Measurements from ENCODE around the gene ASB15. TPM values are rescaled to one million over a fixed set of nuclear protein-coding genes. Genes with fewer than 3 reads are reported as not detected.

Gene ASB15
- total and polyA plus RNA-seq, 2 donors (not counting 3 experiments of a cell fraction or from before 2014, with no cell fraction given) = not detected

- Histone ChIP-seq H3K4me2 (ENCODE audit: insufficient read depth, low read length) (no peak overlapping the region), H3K4me1 (ENCODE audit: control insufficient read depth, extremely low read depth, insufficient read depth, low read length) (no peaks in the 10 kb centered on the region), H3K9ac (replicated peaks; ENCODE audit: extremely low read depth, insufficient read depth, low read length) (no peak overlapping the region), H3K27me3 (ENCODE audit: control insufficient read depth in 2 of 2, insufficient read depth in 2 of 2, low read length in 2 of 2) (no peaks in the 10 kb centered on the region), H3K4me3 (replicated peaks in 1 of 3; ENCODE audit: insufficient read depth in 1 of 3, low read depth in 1 of 3, low read length in 3 of 3) (no peak overlapping the region), H3K27ac (ENCODE audit: insufficient read depth, low read depth, low read length) (no peak overlapping the region), H4K20me1 (replicated peaks; ENCODE audit: control insufficient read depth, extremely low read depth, insufficient read depth, low read length) (no peaks in the 10 kb centered on the region), H2AFZ (ENCODE audit: low read depth, low read length) (no peak overlapping the region), H3K36me3 (ENCODE audit: control insufficient read depth in 2 of 2, extremely low read depth in 1 of 2, insufficient read depth in 2 of 2, low read length in 2 of 2) (peaks cover 1 to 7% of the 10 kb centered on the region in 2 experiments), H3K79me2 (ENCODE audit: control insufficient read depth, insufficient read depth, low read length) (no peaks in the 10 kb centered on the region), H3K9me1 (replicated peaks; ENCODE audit: control insufficient read depth, extremely low read depth, insufficient read depth, low read length) (no peaks in the 10 kb centered on the region), H3K9me3 (replicated peaks; ENCODE audit: control insufficient read depth, insufficient read depth, low read length) (no peaks in the 10 kb centered on the region)
- BruUV-seq (replicated peaks) = no TSS peak
- DNase-seq (ENCODE audit: low read depth, low spot score) (peak; percentile 72), FAIRE-seq (peak; percentile 44)
- no peak for TF ChIP-seq POLR2AphosphoS5 (IDR thresholded peaks at IDR 0.05; ENCODE audit: insufficient read depth, low read depth, low read length)
- no peak for TF ChIP-seq MYC (IDR thresholded peaks at IDR 0.05; ENCODE audit: low read depth, low read length)
- no peak for TF ChIP-seq GATA2 (IDR thresholded peaks at IDR 0.05; ENCODE audit: insufficient read depth, insufficient read length, low read depth, low read length)
- peak; percentile 25 to 41 for TF ChIP-seq CTCF (IDR thresholded peaks at IDR 0.05; ENCODE audit: extremely low read depth in 1 of 2, insufficient read depth in 1 of 2, low read depth in 1 of 2, low read length in 2 of 2)
- ChIA-PET CTCF (interaction anchor here (0.6 to 2.5 kb wide), 49 partner anchors 8 to 1078 kb away, joined by 3 to 54 read pairs (median 5); partner anchors contain the start of genes NDUFA5 and WASL), POLR2A (no interaction called here)
- dilution Hi-C loops (cut with MboI; ENCODE audit: extremely low pct_ligation_motif_present, low sequenced_read_pairs) (no loop called here), intact Hi-C loops (cut with micrococcal nuclease) (loop anchor here (1.0 to 5.0 kb wide), 5 partner anchors 47 to 190 kb away; no protein-coding TSS in a partner anchor)
These were observed 81.1 kb downstream of the ASB15 start for GRCh38 chr7:123682690-123683089.

DNA sequence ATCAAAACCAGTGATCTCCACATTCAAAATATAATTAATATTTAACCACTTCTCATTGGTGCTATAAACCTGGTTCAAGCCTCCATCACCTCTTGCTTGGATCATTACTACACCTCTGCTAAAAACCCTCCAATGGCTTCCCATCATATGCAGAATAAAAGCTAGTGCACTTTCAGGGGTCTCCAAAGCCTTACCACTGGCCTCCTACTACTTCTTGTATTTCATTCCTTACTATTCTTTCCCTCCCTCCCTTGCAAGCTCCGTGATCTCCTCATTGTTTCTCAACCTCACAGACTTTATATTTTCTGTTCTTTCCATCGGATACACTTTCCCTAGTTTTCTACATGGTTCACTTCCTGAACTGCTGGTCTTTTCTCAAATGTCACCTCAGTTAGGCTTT lies 85.5 kb downstream of the ASB15 start:
- TF ChIP-seq JUN (IDR thresholded peaks at IDR 0.05; ENCODE audit: borderline replicate concordance, insufficient read depth, insufficient read length, low read depth) = no peak
- no peak for TF ChIP-seq EZH2 (IDR thresholded peaks at IDR 0.05; ENCODE audit: borderline replicate concordance, low read depth, low read length, severe bottlenecking)
- CTCF ChIA-PET = interaction anchor here (1.0 to 2.2 kb wide), 4 partner anchors 14 to 185 kb away, joined by 3 to 13 read pairs (median 6); no protein-coding TSS in a partner anchor
- dilution Hi-C loops (cut with MboI; ENCODE audit: extremely low pct_ligation_motif_present, low sequenced_read_pairs) = no loop called here

More for the DNA sequence above, 85.5 kb downstream of the ASB15 start:
- no peak overlapping the region for H3K4me2 ChIP-seq (ENCODE audit: insufficient read depth, low read length)
- no peak overlapping the region for H2AFZ ChIP-seq (ENCODE audit: low read depth, low read length)
- no peak overlapping the region for H3K27ac ChIP-seq (ENCODE audit: insufficient read depth, low read depth, low read length)
- H3K36me3 ChIP-seq (ENCODE audit: control insufficient read depth in 2 of 2, extremely low read depth in 1 of 2, insufficient read depth in 2 of 2, low read length in 2 of 2) = peaks cover 0 to 6% of the 10 kb centered on the region in 2 experiments
- no TSS peak for BruUV-seq (replicated peaks)
- H3K9me3 ChIP-seq (replicated peaks; ENCODE audit: control insufficient read depth, insufficient read depth, low read length) = no peaks in the 10 kb centered on the region
- no peak for DNase-seq (ENCODE audit: low read depth, low spot score)
- no peaks in the 10 kb centered on the region for H3K27me3 ChIP-seq (ENCODE audit: control insufficient read depth in 2 of 2, insufficient read depth in 2 of 2, low read length in 2 of 2)
- intact Hi-C loops (cut with micrococcal nuclease) = no loop called here
- no peaks in the 10 kb centered on the region for H3K79me2 ChIP-seq (ENCODE audit: control insufficient read depth, insufficient read depth, low read length)
- FAIRE-seq = no peak
- no peaks in the 10 kb centered on the region for H3K4me1 ChIP-seq (ENCODE audit: control insufficient read depth, extremely low read depth, insufficient read depth, low read length)
- H3K9ac ChIP-seq (replicated peaks; ENCODE audit: extremely low read depth, insufficient read depth, low read length) = no peak overlapping the region
- no peaks in the 10 kb centered on the region for H4K20me1 ChIP-seq (replicated peaks; ENCODE audit: control insufficient read depth, extremely low read depth, insufficient read depth, low read length)
- H3K9me1 ChIP-seq (replicated peaks; ENCODE audit: control insufficient read depth, extremely low read depth, insufficient read depth, low read length) = no peaks in the 10 kb centered on the region
- H3K4me3 ChIP-seq (replicated peaks in 1 of 3; ENCODE audit: insufficient read depth in 1 of 3, low read depth in 1 of 3, low read length in 3 of 3) = no peak overlapping the region
- POLR2A ChIA-PET = no interaction called here

Data from endothelial cell of umbilical vein (primary cell).